GM06990 (cell line): ENCODE results near the gene JCHAIN.

ENCODE experiments used
- DNase-seq: peaks from one replicate; pipeline ENCODE4 v3.0.0-alpha.2; 2011; ENCODE audit not compliant: insufficient read length; ENCODE audit errors: extremely low read depth
- H3K27me3 ChIP-seq: replicated peaks from 2 replicates; pipeline ENCODE4 v1.6.0; 2011; ENCODE audit warnings: low read length; ENCODE audit not compliant: control insufficient read depth, insufficient read depth
- H3K36me3 ChIP-seq: 2 replicates; pipeline ENCODE4 v1.5.1; 2011; ENCODE audit warnings: low read length; ENCODE audit not compliant: control insufficient read depth, insufficient read depth
- H3K4me3 ChIP-seq: replicated peaks from 2 replicates; pipeline ENCODE4 v1.5.1; 2011; ENCODE audit warnings: low read depth, mild to moderate bottlenecking, control low read depth, low read length
- TF ChIP-seq, protein P1 (sequence below): IDR thresholded peaks from 2 replicates; pipeline ENCODE4 v1.5.1; 2011; ENCODE audit warnings: low read length, control low read depth, mild to moderate bottlenecking, inconsistent platforms; ENCODE audit not compliant: insufficient read depth, poor library complexity, severe bottlenecking

The JCHAIN gene

DNA sequence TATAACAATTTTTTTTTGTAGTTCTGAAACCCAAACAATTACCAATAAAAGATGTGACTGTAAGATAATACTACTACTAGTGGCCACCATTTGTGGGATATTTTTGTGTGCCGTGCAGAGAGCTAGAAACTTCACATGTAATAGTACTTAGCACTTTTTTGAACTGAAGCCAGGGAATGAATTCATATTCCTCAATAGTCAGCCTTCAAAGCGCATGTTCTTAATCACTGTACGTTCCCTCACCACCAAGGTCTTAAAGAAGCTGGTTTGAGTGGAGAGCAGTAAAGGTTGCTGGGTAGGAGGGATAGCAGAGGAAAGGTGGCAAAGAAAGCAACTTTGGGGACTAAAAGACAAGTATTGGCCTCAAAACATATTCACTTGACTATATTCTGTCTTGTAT lies 45.8 kb upstream of the JCHAIN start:
- no peak for DNase-seq
- H3K36me3 ChIP-seq = no peaks in the 10 kb centered on the region
- TF ChIP-seq, protein P1, sequence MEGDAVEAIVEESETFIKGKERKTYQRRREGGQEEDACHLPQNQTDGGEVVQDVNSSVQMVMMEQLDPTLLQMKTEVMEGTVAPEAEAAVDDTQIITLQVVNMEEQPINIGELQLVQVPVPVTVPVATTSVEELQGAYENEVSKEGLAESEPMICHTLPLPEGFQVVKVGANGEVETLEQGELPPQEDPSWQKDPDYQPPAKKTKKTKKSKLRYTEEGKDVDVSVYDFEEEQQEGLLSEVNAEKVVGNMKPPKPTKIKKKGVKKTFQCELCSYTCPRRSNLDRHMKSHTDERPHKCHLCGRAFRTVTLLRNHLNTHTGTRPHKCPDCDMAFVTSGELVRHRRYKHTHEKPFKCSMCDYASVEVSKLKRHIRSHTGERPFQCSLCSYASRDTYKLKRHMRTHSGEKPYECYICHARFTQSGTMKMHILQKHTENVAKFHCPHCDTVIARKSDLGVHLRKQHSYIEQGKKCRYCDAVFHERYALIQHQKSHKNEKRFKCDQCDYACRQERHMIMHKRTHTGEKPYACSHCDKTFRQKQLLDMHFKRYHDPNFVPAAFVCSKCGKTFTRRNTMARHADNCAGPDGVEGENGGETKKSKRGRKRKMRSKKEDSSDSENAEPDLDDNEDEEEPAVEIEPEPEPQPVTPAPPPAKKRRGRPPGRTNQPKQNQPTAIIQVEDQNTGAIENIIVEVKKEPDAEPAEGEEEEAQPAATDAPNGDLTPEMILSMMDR = no peak
- H3K27me3 ChIP-seq = no peaks in the 10 kb centered on the region
- H3K4me3 ChIP-seq = no peak overlapping the region

DNA sequence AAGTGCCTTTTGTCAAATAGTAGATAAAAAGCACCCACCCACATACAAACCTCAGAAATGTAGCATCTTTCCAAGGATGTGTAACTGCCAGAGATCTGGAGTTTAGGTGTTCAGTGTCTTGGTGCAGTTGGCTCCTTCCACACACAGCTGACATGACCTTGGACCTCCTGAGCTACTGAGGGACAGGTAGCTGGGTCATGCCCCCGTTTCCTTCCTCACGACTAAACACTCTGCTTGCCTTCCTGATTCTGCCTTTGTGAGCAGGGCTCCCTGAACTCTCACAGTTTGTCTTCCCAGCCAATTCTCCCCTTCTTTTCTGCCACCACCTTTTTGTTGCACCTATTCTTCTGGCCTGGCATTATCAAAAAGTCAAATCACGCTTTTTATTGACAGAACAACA lies 45.3 kb upstream of the JCHAIN start:
- no peak for DNase-seq
- H3K36me3 ChIP-seq = no peaks in the 10 kb centered on the region
- TF ChIP-seq, protein P1 = no peak
- no peak overlapping the region for H3K4me3 ChIP-seq
- H3K27me3 ChIP-seq = no peaks in the 10 kb centered on the region

GRCh38 chr4:70709611-70710205 lies 43.4 kb upstream of the JCHAIN start:
- Histone ChIP-seq H3K27me3 (no peaks in the 10 kb centered on the region), H3K4me3 (no peak overlapping the region), H3K36me3 (no peaks in the 10 kb centered on the region)
- TF ChIP-seq, protein P1 = no peak
- DNase-seq = no peak

- TF ChIP-seq, protein P1 = no peak
- Histone ChIP-seq H3K27me3 (no peaks in the 10 kb centered on the region), H3K4me3 (peak overlapping the region; percentile 74), H3K36me3 (no peaks in the 10 kb centered on the region)
- DNase-seq = no peak
Measured at GRCh38 chr4:70706516-70706915, 40.2 kb upstream of the JCHAIN start.

DNA sequence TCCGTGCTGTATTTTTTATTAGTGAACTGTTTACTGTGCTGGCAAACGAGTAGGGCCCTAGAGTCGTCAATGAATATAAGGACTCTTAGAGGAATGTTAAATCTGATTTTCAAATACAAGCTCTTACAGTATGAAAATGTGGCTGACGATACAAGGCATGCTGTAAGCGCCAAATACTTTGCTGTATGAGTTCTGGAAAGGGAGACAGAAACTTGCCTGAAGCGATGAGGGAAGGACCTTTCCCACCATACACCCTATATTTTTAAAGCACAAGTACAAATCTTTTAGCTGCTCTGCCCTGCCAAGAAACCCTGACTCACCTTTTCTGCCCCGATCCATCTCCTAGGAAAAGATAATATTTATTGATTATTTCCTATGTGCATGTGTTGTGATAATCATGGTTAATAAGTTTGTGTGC lies 39.7 kb upstream of the JCHAIN start:
- no peak for DNase-seq
- Histone ChIP-seq H3K27me3 (no peaks in the 10 kb centered on the region), H3K36me3 (no peaks in the 10 kb centered on the region), H3K4me3 (peak overlapping the region; percentile 74)
- TF ChIP-seq, protein P1 = no peak
